Body of pancreas (tissue), 4 donors: ENCODE data around the gene CCDC191.

Source experiments
- POLR2A ChIP-seq, 3 donors: fragments of 450-650 bp; IDR thresholded peaks; one replicate each; pipeline ENCODE4 v1.6.1; 2016; ENCODE audit warnings: antibody characterized with exemption in 3 of 3, mild to moderate bottlenecking in 2 of 3
- TF ChIP-seq, protein P1 (sequence below), 7 experiments: fragments of 450-650 bp in 4 of 7; fragments of 200-600 bp in 3 of 7; sonication (generic) in 3 of 7; IDR thresholded peaks; one replicate each; pipeline ENCODE4 v1.5.1; 2016 to 2019; ENCODE audit warnings: antibody characterized with exemption in 7 of 7

DNA sequence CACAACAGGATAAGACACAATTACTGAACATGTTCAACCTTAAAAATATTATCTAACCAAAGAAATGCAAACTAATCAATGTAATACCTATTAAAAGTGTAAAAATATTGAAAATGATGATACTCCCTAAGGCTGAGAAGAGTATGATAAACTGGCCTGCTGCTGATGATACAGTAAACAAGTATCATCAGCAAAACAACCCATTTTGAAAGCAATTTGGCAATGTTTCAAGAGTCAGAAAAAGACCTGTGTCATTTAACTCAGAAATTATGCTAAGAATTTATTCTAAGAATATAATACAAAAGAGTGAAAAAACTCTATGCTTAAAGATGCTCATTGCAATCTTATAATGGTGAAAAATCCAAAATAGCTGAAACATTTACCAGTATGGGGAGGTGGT is 22.1 kb downstream of the CCDC191 start:
- TF ChIP-seq, protein P1, sequence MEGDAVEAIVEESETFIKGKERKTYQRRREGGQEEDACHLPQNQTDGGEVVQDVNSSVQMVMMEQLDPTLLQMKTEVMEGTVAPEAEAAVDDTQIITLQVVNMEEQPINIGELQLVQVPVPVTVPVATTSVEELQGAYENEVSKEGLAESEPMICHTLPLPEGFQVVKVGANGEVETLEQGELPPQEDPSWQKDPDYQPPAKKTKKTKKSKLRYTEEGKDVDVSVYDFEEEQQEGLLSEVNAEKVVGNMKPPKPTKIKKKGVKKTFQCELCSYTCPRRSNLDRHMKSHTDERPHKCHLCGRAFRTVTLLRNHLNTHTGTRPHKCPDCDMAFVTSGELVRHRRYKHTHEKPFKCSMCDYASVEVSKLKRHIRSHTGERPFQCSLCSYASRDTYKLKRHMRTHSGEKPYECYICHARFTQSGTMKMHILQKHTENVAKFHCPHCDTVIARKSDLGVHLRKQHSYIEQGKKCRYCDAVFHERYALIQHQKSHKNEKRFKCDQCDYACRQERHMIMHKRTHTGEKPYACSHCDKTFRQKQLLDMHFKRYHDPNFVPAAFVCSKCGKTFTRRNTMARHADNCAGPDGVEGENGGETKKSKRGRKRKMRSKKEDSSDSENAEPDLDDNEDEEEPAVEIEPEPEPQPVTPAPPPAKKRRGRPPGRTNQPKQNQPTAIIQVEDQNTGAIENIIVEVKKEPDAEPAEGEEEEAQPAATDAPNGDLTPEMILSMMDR (IDR thresholded peaks at IDR 0.05) = no peak
- no peak for TF ChIP-seq POLR2A (IDR thresholded peaks at IDR 0.05)
